H1 (cell line): ENCODE data around the gene TMC4. TPM values are rescaled to one million over a fixed set of nuclear protein-coding genes. Genes with fewer than 3 reads are reported as not detected.
"Not testable (repeated sequence)": the region's sequence is repeated elsewhere in the genome, so short reads cannot be mapped to it uniquely, and the experiment has no call there.

Source experiments
- CTCF ChIA-PET: fragments of 300-600 bp; sonication (Branson Sonifier 250); formaldehyde crosslinking; loops from one replicate; lab custom pipeline; 2021; ENCODE audit not compliant: partially characterized antibody; lab: Charles Lee
- POLR2A ChIA-PET: fragments of 300-600 bp; sonication (Branson Sonifier 250); formaldehyde crosslinking; loops from one replicate; lab custom pipeline; 2021; ENCODE audit warnings: inconsistent platforms; ENCODE audit not compliant: partially characterized antibody; lab: Charles Lee
- DNase-seq, 2 experiments: peaks; one replicate each; pipeline versions ENCODE4 v3.0.0 to v3.0.0-alpha.2; 2010 to 2022; ENCODE audit warnings: low spot score in 2 of 2, low read depth in 1 of 2, mixed read lengths in 1 of 2
- FAIRE-seq: peaks from 2 replicates; lab custom pipeline; 2011; peaks lifted over from hg19 to GRCh38; lab: Jason Lieb, UNC
- H2AFZ ChIP-seq: 2 replicates; pipeline ENCODE4 v1.8.1; 2012; ENCODE audit warnings: low read length, inconsistent platforms
- H2AK5ac ChIP-seq: 2 replicates; pipeline ENCODE4 v1.6.1; 2013; ENCODE audit warnings: low read depth, low read length
- H2BK120ac ChIP-seq: replicated peaks from 2 replicates; pipeline ENCODE3; 2013; ENCODE audit warnings: low read depth, low read length, inconsistent platforms
- H2BK12ac ChIP-seq: 2 replicates; pipeline ENCODE4 v1.6.1; 2013; ENCODE audit warnings: low read depth, low read length
- H2BK15ac ChIP-seq: 2 replicates; pipeline ENCODE4 v1.6.1; 2013; ENCODE audit warnings: low read length
- H2BK20ac ChIP-seq: 2 replicates; pipeline ENCODE4 v1.6.1; 2013; ENCODE audit warnings: low read length
- H2BK5ac ChIP-seq: 2 replicates; pipeline ENCODE4 v1.6.1; 2013; ENCODE audit warnings: low read depth, low read length
- H3K14ac ChIP-seq: 2 replicates; pipeline ENCODE4 v1.6.1; 2013; ENCODE audit warnings: inconsistent platforms; ENCODE audit not compliant: insufficient read length
- H3K18ac ChIP-seq: 2 replicates; pipeline ENCODE4 v1.6.1; 2013; ENCODE audit warnings: low read length; ENCODE audit errors: extremely low read depth
- H3K23ac ChIP-seq: 2 replicates; pipeline ENCODE4 v1.6.1; 2013; ENCODE audit warnings: inconsistent platforms; ENCODE audit not compliant: insufficient read length
- H3K23me2 ChIP-seq: 2 replicates; pipeline ENCODE4 v1.6.1; 2013; ENCODE audit warnings: low read depth, low read length
- H3K27ac ChIP-seq: 2 replicates; pipeline ENCODE4 v1.6.1; 2011; ENCODE audit warnings: low read depth, low read length, inconsistent platforms
- H3K27me3 ChIP-seq, 4 experiments: replicated peaks in 1 of 4; 1 replicate in 1 of 4; 2 replicates in 3 of 4; pipeline versions ENCODE4 v1.6.1 to v1.8.1; 2011 to 2013; ENCODE audit warnings: low read length in 3 of 4, mild to moderate bottlenecking in 3 of 4, inconsistent platforms in 2 of 4, mixed read lengths in 2 of 4, moderate library complexity in 1 of 4; ENCODE audit not compliant: control insufficient read depth in 3 of 4, insufficient read depth in 3 of 4; ENCODE audit errors: extremely low read depth in 1 of 4
- H3K36me3 ChIP-seq, 4 experiments: 2 replicates each; pipeline versions ENCODE4 v1.6.1 to v1.8.1; 2011 to 2013; ENCODE audit warnings: mild to moderate bottlenecking in 4 of 4, low read length in 3 of 4, moderate library complexity in 2 of 4, control low read depth in 1 of 4, inconsistent platforms in 1 of 4; ENCODE audit not compliant: insufficient read depth in 4 of 4, control insufficient read depth in 2 of 4
- H3K4ac ChIP-seq: replicated peaks from 2 replicates; pipeline ENCODE3; 2013; ENCODE audit warnings: low read length, low read depth, mixed read lengths, inconsistent platforms; ENCODE audit not compliant: insufficient read length
- H3K4me1 ChIP-seq, 4 experiments: replicated peaks in 1 of 4; 1 replicate in 1 of 4; 2 replicates in 3 of 4; pipeline versions ENCODE4 v1.6.1 to v1.8.1; 2011 to 2013; ENCODE audit warnings: low read length in 3 of 4, inconsistent platforms in 2 of 4, mixed read lengths in 1 of 4; ENCODE audit not compliant: insufficient read depth in 4 of 4, control insufficient read depth in 3 of 4
- H3K4me2 ChIP-seq, 2 experiments: 2 replicates each; pipeline versions ENCODE4 v1.6.1 to v1.8.1; 2011 to 2013; ENCODE audit warnings: low read depth in 2 of 2, low read length in 2 of 2, control low read depth in 1 of 2, inconsistent platforms in 1 of 2, mild to moderate bottlenecking in 1 of 2; ENCODE audit not compliant: insufficient read depth in 1 of 2
- H3K4me3 ChIP-seq, 4 experiments: fragments of 200-600, 300-600 bp in 1 of 4; sonication (generic), shearing (Covaris generic), sonication (Bioruptor Twin) in 1 of 4; 2 replicates each; pipeline versions ENCODE4 v1.5.1 to v1.8.1; 2011 to 2016; ENCODE audit warnings: low read length in 4 of 4, low read depth in 3 of 4, control low read depth in 2 of 4, inconsistent platforms in 2 of 4, mild to moderate bottlenecking in 2 of 4, mixed read lengths in 1 of 4, moderate library complexity in 1 of 4; ENCODE audit not compliant: insufficient read depth in 2 of 4; ENCODE audit errors: extremely low read depth in 1 of 4
- H3K56ac ChIP-seq: replicated peaks from 2 replicates; pipeline ENCODE3; 2013; ENCODE audit warnings: low read depth, mild to moderate bottlenecking, mixed read lengths, low read length, inconsistent platforms; ENCODE audit not compliant: insufficient read length
- H3K79me1 ChIP-seq: 2 replicates; pipeline ENCODE4 v1.6.1; 2013; ENCODE audit warnings: low read depth, low read length, control low read depth
- H3K79me2 ChIP-seq, 2 experiments: 2 replicates each; pipeline versions ENCODE4 v1.6.1 to v1.8.1; 2012 to 2013; ENCODE audit warnings: low read length in 2 of 2, mild to moderate bottlenecking in 2 of 2, inconsistent platforms in 1 of 2; ENCODE audit not compliant: insufficient read depth in 2 of 2, control insufficient read depth in 1 of 2
- H3K9ac ChIP-seq, 4 experiments: replicated peaks in 1 of 4; 1 replicate in 1 of 4; 2 replicates in 3 of 4; pipeline versions ENCODE4 v1.6.1 to v1.8.1; 2011 to 2013; ENCODE audit warnings: low read depth in 3 of 4, low read length in 3 of 4, control low read depth in 2 of 4, mild to moderate bottlenecking in 2 of 4, moderate library complexity in 2 of 4, inconsistent platforms in 1 of 4; ENCODE audit errors: extremely low read depth in 1 of 4
- H3K9me3 ChIP-seq, 2 experiments: 2 replicates each; pipeline versions ENCODE4 v1.6.1 to v1.8.1; 2012 to 2013; ENCODE audit warnings: mild to moderate bottlenecking in 2 of 2, moderate library complexity in 2 of 2, control low read depth in 1 of 2, inconsistent platforms in 1 of 2, low read depth in 1 of 2, low read length in 1 of 2, mixed read lengths in 1 of 2; ENCODE audit not compliant: insufficient read depth in 2 of 2
- H4K20me1 ChIP-seq, 2 experiments: replicated peaks in 1 of 2; 2 replicates each; pipeline versions ENCODE3 to v1.8.1; 2011 to 2013; ENCODE audit warnings: inconsistent platforms in 2 of 2, low read length in 2 of 2, mild to moderate bottlenecking in 1 of 2; ENCODE audit not compliant: insufficient read depth in 2 of 2, control insufficient read depth in 1 of 2
- H4K5ac ChIP-seq: 2 replicates; pipeline ENCODE4 v1.6.1; 2013; ENCODE audit warnings: low read length, low read depth, mixed read lengths, inconsistent platforms; ENCODE audit not compliant: insufficient read length
- H4K8ac ChIP-seq: 2 replicates; pipeline ENCODE4 v1.8.0; 2013; ENCODE audit warnings: mild to moderate bottlenecking, moderate library complexity, low read length, inconsistent platforms; ENCODE audit not compliant: insufficient read depth; ENCODE audit errors: extremely low read depth
- H4K91ac ChIP-seq: replicated peaks from 2 replicates; pipeline ENCODE3; 2013; ENCODE audit warnings: low read length, mixed read lengths, inconsistent platforms; ENCODE audit not compliant: insufficient read length
- WGBS, 2 experiments: shearing (Covaris generic) in 1 of 2; methylation state at CpG; one replicate each; pipeline versions ENCODE4 v1.1.6 to v1.1.7; 2013 to 2015; ENCODE audit warnings: low lambda C conversion rate in 2 of 2, mixed read lengths in 2 of 2, inconsistent platforms in 1 of 2, low coverage in 1 of 2, missing lambda C conversion rate in 1 of 2; ENCODE audit not compliant: insufficient replicate concordance in 2 of 2, insufficient coverage in 1 of 2, insufficient read length in 1 of 2; ENCODE audit errors: extremely low coverage in 1 of 2, missing lambda C conversion rate in 1 of 2; 5-methylcytosine and 5-hydroxymethylcytosine counted together
- polyA plus RNA-seq, 7 experiments: library from polyadenylated mRNA; depleted of rRNA in 3 of 7; stranded (reverse) in 5 of 7; unstranded in 2 of 7; fragments of >200 nt in 5 of 7; fragments of 200-250 nt in 2 of 7; gene quantifications; 1 replicate in 5 of 7; 2 replicates in 1 of 7; 4 replicates in 1 of 7; pipeline versions ENCODE4 v1.2.1 to v1.2.3, GENCODE V29; 2011 to 2013; ENCODE audit warnings: missing spikeins in 2 of 7, mixed read lengths in 2 of 7
- total RNA-seq: library from RNA; stranded (reverse); fragmentation: NEBNext Ultra II Directional; extraction: Animal tissue kit (Norgen Biotek cat#: 25700); gene quantifications from 2 replicates; pipeline ENCODE4 v1.2.1, GENCODE V29; 2021

Gene TMC4
- total and polyA plus RNA-seq, 2 of the 8 experiments (the other 6 are each of a cell fraction or from before 2014, with no cell fraction given) = 5.5 to 6.3 TPM

- not testable (repeated sequence) for H3K79me2 ChIP-seq, H2AK5ac ChIP-seq, H3K14ac ChIP-seq, H2BK20ac ChIP-seq, H3K23ac ChIP-seq, H3K4me1 ChIP-seq, H4K8ac ChIP-seq, H3K4me2 ChIP-seq, H3K4ac ChIP-seq, FAIRE-seq, H4K20me1 ChIP-seq, H3K27ac ChIP-seq, H3K9me3 ChIP-seq, DNase-seq, H2BK15ac ChIP-seq, H3K4me3 ChIP-seq, H2BK120ac ChIP-seq, H3K79me1 ChIP-seq, H3K56ac ChIP-seq, H3K23me2 ChIP-seq, H4K91ac ChIP-seq, H3K18ac ChIP-seq, H3K27me3 ChIP-seq, H2BK12ac ChIP-seq, H2BK5ac ChIP-seq, H4K5ac ChIP-seq, H2AFZ ChIP-seq, H3K9ac ChIP-seq
- ChIA-PET POLR2A (interaction anchor here (0.8 to 28.7 kb wide), 3 partner anchors 13 to 29 kb away, joined by 3 to 909 read pairs (median 3); partner anchors contain the start of gene RPS9), CTCF (interaction anchor here (1.2 kb wide), 1 partner anchor 194 kb away, joined by 3 read pairs; no protein-coding TSS in a partner anchor)
- WGBS, 2 experiments = 92% methylated on average over 12 of the region's 12 CpGs; no CpG with 5 or more reads in 1 of the 2 experiments
- peaks cover 3 to 19% (median 5%) of the 10 kb centered on the region in 4 experiments; a peak in 7 of 8 replicates for H3K36me3 ChIP-seq
Observed at GRCh38 chr19:54194463-54194862, 21.5 kb upstream of the TMC4 start.
